H1 (cell line): ENCODE results near the gene OR5B2. TPM values are rescaled to one million over a fixed set of nuclear protein-coding genes. Genes with fewer than 3 reads are reported as not detected.

Experiments
- CHD7 ChIP-seq: fragments of 300-600 bp; sonication (generic); IDR thresholded peaks from 2 replicates; pipeline ENCODE4 v1.7.1; 2012; ENCODE audit warnings: low read length, moderate library complexity, mild to moderate bottlenecking, inconsistent platforms; ENCODE audit not compliant: insufficient replicate concordance
- polyA plus RNA-seq, 7 experiments: library from polyadenylated mRNA; depleted of rRNA in 3 of 7; stranded (reverse) in 5 of 7; unstranded in 2 of 7; fragments of >200 nt in 5 of 7; fragments of 200-250 nt in 2 of 7; gene quantifications; 1 replicate in 5 of 7; 2 replicates in 1 of 7; 4 replicates in 1 of 7; pipeline versions ENCODE4 v1.2.1 to v1.2.3, GENCODE V29; 2011 to 2013; ENCODE audit warnings: missing spikeins in 2 of 7, mixed read lengths in 2 of 7
- total RNA-seq: library from RNA; stranded (reverse); fragmentation: NEBNext Ultra II Directional; extraction: Animal tissue kit (Norgen Biotek cat#: 25700); gene quantifications from 2 replicates; pipeline ENCODE4 v1.2.1, GENCODE V29; 2021

OR5B2 gene
- total and polyA plus RNA-seq, 2 of the 8 experiments (the other 6 are each of a cell fraction or from before 2014, with no cell fraction given): 0.06 TPM; not detected in 1

GRCh38 chr11:58391879-58392278 lies 36.0 kb downstream of the OR5B2 start (continued):
- TF ChIP-seq CHD7: no peak
